GM21529 (cell line): ENCODE measurements around the gene DLG2.

Source experiments
- ATAC-seq: cut with Tn5 transposase; IDR thresholded peaks from one replicate; pipeline ENCODE4 v1.9.1; 2021; ENCODE audit not compliant: unreplicated experiment

DLG2 gene

DNA sequence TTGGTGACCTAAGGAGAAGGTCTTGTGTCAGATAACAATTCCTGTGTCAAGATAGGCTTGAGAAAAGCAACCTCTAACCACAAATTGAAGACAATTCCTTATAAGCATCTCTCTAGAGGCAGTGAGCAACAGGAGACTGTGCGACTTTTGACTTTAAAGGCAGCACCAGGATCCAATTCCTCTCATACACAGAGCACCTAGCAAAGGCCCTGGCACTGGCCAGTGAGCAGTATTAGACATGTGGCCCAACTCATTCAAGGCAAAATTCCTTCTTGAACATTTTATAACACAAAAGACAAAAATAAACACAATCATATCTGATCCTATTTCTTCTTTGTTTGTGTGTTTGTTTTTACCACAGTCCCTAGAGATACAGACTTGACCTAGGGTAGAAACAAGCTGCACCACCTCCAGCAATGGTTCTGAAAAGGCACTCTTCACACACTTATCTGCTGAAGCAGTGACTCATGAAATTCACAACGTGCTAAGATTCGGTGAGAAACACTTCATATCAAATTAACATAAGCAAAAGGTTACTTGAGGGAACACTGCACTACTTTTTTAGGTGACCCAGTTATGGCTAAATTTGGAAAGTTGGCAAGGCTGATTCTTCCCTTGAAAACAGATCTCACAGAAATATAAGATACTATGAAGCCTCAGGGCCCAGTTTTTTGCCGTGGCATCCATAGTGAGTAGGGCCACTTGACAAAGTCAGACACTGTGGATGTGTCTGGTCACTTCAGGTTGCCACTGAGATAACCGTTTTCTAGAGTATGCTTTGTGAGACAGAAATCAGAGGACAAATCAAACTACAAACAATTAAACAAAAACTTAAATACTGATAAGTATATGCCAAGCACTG is 1018.9 kb downstream of the DLG2 start:
- no peak for ATAC-seq

DNA sequence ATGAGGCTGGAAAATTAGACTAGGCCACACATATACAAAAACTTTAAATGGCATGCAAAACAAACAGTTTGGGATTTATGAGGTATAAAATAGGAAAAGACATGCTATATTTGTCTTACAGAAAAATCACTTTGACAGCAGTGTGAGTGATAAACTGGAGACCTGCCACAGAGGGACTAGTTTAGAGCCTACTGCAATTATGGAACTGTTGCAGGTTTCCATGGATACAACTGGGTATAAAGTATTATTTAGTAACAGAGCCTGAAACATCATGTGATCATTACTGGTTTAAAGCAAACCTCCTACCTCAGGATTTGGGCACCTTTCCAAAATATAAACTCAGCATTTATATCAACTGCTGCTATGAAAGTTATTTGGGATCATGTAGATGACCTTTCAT is 1032.5 kb downstream of the DLG2 start:
- ATAC-seq = no peak

DNA sequence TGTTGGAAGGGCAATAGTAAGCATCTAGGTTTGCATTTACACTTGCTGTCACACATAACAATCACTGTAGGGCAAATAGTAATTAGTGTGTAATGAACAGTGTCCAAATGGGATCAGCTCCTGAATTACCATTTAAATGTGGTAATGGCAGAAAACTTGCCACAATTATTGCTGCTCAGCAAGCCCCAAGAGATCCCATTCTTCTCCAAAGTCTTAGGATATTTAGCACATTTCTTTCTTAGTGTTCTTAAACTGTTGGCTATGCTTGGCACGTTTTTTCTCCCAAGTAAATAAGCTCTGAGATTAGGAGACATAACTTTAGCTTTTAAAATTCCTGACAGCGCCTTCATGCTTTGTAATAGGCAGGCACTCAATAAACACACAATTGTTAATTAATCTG is 1037.0 kb downstream of the DLG2 start:
- ATAC-seq = no peak

DNA sequence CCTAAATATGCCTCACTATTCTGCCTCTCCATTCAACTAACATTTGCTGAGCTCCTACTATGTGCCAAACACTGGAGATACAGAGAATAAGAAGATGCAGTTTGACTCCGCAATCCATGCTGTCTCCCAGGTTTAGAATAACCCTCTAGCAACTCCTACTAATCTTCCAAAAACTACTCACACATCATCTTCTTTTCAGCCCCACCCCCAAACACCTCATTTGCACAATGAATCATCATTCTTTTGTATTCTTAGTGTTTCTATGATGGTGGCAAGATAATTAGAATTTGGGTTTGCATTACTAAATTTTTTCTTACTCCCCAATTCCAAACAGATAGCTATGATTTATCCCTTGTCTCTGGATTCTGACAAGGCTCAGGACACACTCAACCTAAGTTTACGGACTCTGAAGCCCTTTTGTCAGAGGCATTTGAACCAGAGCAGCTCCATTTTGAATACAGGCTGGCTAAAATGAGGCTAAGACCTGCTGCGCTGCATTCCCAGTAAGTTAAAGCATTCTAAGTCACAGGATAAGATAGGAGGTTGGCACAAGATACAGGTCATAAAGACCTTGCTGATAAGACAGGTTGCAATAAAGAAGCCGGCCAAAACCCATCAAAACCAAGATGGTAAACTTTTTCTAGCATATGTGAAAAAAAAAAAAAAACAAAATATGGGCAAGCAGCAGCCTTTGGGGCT is 1038.9 kb downstream of the DLG2 start:
- ATAC-seq = no peak

DNA sequence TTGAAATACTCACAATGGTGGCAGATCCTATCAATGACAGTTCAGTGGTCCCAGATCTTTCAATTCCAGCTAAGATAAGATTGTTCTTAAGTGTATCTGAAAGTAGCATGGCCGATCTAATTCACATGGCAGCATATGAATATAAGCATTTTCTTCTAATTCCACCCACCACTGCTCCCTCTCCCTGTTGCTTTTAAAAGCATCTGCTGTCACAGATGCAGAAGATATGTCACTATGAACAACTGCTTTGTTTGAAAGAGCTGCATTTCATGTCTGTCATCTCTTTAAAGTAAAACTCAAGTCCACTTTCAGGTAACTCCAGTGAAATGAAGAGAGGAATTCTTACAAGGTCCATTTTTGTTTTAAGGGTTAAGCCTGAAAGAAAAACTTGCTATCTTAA is 1044.0 kb downstream of the DLG2 start:
- ATAC-seq = no peak

DNA sequence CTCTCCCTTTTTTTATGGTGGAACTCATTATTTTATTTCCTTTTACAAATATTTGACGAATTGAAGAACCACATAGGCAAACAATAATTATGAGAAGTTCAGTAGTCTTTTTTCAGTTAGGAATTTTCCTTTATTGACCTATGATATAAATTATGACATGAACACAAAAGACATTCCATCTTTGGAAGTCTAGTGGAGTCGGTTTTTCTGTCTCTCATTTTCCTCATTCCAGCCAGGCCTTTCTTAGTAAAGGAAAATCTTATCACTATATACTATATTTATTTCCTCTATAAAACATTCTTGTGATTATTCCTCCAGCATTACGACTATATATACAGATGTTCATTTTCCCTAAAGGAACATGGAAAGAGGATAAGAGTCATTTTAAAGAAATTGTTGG is 1046.1 kb downstream of the DLG2 start:
- no peak for ATAC-seq

DNA sequence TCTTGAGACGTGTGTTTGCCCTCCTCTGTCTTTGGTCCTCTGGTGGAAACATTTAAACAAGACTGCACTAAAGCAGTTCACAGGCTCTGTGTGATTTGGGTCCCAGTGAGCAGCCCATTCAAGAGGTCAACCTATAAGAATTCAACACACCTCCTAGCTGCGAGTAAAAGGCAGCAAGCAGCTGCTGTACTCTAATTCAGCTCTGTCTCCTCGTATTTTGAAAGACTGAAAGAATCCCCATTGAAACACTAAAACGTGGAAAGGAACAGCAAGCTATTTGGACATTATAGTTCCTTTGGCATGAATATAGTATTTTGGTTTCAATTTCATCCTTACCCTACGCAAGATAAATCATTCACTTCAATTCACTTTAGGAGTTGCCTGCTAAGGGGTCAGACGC is 1046.7 kb downstream of the DLG2 start:
- no peak for ATAC-seq

DNA sequence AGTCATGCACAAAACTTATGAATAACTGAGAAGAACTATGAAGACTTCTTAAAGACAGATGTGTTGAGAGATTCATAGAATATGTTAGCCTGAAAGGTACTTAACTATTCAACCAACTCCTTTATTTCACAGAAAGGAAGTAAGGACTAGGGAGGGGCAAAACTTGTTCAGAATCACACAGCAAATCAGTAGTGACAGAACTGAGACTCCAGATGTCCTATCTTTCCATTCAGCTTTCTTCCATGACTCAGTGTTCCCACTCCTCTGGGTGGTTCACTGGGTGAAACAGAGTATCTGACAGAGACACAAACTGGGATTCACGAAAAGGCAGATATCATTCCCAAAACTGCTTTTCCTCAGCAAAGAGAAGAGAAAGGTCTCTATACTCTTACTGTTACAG is 1053.3 kb downstream of the DLG2 start:
- no peak for ATAC-seq

DNA sequence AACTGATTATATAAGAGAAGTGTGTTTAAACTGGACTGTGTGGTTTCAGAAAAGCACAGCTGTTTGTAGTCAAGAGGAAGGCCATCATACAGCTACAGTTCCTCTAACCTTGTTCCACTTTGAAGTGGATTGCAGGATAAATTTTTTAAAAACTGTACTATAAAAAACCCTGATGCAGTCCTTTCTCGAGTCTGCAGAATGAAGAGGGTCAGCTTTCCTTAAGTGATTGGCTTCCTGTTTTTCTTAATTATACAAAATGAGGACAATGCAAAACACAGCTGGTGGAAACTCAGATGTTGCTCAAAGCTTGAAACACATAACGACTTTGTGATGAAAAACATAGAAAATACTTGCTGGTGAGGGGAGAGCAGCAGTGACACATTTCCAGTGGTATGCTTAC is 1060.5 kb downstream of the DLG2 start:
- ATAC-seq = no peak

DNA sequence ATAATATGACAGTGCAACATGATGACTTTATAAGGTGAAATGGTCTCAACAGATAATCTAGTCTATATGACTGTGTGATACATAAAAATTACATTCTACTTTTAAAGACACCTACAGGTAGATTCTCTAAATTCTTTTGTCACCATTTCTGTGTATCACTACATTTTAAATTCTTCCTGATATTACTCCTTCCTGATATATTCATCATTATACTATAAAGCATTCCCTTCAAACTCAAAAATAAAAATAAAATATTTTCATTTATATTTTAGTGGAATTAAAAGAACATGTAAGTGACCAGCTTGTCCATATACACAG is 1062.3 kb downstream of the DLG2 start:
- ATAC-seq = no peak

DNA sequence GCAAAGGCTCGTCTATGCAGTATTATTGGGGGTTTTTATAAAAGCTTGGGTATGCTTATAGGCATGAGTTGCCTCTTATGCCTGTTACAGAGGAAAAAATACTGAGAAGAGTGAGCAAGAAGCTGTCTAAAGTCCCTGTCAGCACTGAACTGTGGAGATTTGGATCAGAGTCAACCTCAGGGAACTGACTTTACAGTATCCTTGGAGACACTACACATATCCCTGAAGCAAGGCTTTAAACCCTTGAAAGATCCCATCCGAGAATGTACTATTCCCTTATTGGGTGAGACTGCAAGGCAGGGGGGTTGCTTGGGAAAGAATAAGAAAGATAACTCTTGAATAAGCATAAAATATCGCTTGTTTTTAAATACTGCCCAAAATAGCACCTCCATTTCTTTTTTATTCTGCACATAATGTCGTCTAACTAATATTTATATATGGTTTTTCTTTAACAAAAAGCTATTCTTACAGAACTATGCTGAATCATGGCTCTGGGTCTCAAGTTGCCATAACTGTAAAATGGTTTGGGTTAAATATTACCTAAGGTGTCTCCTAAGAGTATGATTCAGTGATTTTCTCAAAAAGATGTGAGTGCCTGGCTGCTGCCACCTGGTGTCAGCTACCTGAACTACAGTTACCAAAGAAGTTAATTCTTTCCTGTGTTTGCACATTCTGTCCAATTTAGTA is 1062.8 kb downstream of the DLG2 start:
- peak; percentile 87 for ATAC-seq

DNA sequence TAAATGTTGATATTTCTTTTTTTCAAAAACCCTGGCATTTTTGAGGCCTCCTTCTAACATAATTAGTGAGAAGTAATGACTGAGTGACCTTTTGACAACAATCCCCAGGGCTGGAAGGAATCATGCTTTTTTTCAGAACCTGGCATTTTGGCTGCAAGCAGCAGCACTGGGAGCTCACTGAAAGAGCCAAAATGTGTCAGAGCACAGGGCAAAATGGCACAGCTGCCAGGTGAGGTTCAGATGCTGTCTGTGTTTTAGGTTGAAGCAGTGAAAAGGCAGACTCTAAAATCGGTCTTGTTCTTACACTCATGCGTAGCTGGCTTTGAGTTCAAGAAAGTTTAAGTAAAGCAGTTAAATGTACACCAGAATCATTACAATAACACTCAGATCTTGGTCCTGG is 1063.8 kb downstream of the DLG2 start:
- ATAC-seq = no peak

DNA sequence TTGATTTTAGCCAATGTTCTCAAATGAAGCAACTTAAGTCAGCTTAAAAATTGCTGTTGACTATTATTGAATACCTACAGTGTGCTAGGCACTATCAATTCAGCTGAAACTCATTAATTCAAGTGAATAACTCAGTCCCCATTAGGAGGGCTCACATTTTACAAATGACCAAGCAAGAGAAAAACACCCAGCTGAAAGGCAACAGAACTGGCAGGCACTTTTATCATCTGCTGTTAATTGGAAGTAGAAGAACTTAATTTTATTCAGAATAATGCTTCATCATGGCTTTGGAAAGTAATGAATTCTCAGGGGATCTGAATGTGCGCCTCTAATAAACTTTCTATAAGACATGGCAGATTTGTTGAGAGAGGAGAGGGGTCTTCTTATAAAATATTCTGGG is 1066.9 kb downstream of the DLG2 start:
- no peak for ATAC-seq

DNA sequence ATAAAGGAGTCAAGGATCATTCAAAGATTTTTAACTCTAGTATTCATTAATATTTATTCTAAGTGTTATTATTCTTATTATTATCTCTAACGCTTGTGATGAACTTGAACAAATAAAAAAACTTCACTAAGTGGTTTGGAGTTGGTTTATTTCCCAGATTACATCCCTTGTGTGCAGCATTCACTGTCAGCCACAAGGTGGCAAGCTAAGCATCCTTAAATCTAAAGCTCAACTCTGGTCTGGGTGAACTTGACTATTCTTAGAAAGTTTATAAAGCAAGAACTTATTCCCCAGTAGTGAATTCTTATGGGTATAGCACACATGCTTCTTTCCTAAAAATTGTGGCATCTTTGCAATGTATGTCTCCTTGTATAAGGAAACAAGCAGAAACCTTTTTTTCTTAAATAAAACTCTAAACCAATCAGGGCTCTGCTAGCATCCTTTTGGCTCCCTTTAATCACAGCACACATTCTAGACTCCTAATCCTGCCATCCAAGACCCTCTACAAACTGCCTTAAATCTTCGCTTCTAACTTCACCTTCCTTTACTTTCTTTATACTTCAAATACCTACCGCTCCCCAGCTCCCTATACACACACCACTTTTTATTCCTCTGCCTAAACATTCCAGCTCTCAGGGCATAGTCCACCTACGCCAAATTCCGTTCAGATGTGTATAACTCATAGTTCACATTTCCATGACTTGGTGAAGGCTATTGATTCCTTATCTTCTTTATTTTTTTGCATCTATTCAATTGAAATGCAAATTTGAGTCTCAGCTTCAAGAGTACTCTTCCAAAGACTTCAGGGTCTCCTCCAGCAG is 1068.8 kb downstream of the DLG2 start:
- ATAC-seq = peak; percentile 96

DNA sequence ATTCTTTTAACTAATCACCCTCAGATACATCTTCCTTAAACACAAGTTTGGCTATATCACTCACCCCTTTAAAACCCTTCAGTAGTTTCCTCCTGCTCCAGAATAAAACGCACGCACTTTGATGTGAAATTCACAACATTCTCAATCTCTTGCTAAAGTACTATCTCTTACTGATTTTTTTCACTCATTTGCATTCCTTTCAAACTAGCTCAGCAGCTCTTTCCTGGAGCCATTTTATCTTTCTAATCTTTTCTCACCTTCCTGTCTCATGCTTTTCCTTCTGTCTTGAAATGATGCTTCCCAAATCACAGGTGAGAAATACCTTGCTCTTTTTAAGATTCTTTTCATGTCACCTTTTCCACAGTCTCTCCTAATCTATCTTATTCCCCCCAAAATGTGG is 1074.4 kb downstream of the DLG2 start:
- no peak for ATAC-seq

DNA sequence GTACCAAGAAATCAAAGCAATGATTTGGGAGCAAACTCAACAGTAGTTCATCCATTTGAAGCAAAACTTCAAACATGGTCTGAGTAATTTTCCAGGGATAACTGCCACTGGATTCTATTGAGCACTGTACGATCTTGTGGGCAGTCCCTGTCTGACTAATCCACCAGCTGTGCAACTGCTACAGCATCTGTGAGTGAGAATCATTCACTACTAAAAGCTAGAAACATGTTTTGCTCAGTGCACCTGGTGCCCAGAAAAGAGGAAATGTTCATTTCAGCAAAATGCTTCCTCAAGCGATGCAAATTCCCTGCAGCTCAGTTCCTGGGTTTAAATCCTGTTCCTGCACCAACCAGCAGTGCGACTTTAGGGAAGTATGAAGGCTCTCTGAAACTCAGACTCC is 1077.9 kb downstream of the DLG2 start:
- peak; percentile 99 for ATAC-seq

DNA sequence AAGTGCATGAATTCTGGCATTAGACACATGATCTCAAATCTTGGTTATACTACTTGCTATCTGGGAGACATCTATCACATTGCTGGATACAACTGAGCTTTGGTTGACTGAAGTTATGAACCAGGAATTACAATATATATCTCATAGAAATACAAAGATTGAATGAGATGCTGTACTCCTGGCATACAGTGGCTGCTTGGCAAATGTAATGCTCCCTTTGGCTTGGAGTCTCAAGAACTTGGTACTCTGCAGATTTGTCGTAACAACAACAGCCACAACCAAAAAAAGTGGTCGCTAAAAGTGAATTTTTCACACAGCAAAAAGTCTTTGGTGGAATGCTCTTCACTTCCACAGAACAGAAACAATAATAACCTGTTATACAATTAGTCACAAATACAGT is 1082.6 kb downstream of the DLG2 start:
- no peak for ATAC-seq

DNA sequence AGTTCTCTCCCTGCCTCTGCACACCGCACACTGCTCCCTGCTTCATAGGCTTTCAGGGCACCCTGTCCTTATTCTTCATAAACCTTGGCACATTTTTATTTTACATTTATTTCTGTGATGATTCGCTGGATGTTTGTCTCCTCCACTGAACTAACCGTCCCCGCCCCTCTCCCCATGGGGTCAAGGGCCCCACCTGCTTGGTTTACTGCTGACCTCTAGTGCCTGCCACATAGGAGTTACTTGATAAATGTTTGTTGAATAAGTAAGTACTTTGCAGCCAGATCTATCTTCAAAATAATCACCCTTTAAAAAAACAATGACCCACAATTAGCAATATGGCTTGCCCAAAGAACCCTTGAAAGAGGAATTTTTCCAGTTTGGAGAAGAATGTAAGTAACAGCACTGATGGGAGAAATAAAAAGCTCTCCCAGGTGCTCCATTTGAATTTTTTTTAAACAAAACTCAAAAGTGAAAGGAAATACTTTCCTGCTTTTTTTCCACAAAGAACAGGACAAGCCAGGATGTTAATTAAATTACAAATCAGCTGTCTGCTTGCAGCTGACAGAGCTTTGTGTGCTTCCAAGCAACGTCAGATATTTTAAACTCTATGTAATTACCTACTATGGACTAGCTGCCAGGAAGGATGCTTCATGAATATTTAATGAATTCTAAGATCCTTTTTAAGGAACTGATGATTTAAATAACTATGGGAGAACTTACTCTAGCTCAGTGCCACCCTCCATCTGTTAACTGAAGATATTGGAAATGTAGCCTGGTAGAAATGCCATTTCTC is 1083.6 kb downstream of the DLG2 start:
- no peak for ATAC-seq

DNA sequence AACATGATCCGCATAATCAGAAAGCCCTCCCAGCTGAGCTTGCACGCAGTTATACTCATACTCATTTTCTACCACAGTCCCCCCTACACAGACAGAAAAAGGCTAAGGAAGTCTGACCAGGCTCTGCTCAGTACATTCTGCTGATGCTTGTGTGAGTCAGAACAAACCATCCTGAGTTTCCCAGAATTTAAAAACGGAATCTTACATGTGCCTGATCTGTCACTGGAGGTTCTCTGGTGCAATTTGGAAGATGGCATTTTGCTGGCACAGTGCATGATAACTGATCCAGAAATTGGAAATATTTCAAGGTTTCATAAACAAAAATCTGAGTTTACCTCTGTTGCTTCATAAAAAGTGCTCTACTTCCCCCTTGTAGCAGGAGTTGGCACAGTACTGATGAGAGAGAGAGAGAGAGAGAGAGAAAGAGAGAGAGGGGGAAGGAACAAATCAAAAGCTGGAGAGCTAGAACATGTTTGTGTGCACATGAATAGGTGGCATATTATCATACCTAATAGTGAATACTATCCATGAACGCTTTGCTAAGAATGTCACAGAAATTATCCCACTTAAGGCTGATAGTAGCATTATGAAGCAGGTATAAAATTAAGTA is 1085.3 kb downstream of the DLG2 start:
- ATAC-seq = no peak

DNA sequence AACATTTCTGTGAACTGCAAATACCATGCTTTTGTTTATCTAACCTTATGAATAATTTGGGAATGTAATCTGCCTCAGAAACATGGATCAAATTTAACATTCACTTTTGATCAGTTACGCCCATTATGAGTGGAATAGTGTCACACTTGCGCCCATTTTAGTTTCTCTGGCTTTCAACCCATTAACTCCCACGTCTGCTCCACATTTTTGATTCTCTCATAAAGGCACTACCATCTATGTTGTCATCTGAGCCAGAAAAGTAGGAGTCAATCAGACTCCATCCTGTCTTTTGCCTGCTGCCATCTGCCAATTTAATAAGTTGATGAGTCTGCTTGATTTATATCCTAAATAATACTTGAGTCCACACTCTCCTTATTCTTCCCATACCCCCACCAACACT is 1090.7 kb downstream of the DLG2 start:
- no peak for ATAC-seq
